LNCaP clone FGC (cell line): ENCODE results near the gene NUP153.

Experiments
- DNase-seq: peaks from one replicate; pipeline ENCODE4 v3.0.0-alpha.2; 2011; ENCODE audit warnings: low read depth
- H3K4me3 ChIP-seq: 2 replicates; pipeline ENCODE4 v1.5.1; 2011; ENCODE audit warnings: mild to moderate bottlenecking, low read depth, low read length, control low read depth
- TF ChIP-seq, protein P1 (sequence below): IDR thresholded peaks from 2 replicates; pipeline ENCODE4 v1.5.1; 2012; ENCODE audit warnings: mild to moderate bottlenecking; ENCODE audit not compliant: control insufficient read depth, insufficient read depth; ENCODE audit errors: extremely low read depth

Gene NUP153

DNA sequence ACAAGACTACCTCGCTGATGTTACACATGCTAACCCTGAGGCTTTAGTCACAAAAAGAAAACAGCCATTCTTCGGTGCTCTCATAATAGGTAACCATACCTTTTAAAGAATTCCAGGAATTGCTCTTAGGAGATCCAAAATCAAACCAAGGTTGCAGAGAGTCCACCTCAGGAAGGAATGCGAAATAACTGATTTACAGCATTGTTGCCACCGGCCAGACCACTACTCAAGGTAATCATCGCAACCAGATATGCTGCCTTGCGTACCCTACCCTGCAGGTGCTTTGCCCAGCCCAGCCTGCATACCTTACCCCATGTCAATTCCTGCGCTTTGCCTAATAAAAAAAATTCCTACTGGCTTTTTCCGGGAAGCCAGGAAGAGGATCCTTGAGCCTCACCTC is 27.0 kb downstream of the NUP153 start:
- H3K4me3 ChIP-seq: no peak overlapping the region
- DNase-seq: no peak
- TF ChIP-seq, protein P1, sequence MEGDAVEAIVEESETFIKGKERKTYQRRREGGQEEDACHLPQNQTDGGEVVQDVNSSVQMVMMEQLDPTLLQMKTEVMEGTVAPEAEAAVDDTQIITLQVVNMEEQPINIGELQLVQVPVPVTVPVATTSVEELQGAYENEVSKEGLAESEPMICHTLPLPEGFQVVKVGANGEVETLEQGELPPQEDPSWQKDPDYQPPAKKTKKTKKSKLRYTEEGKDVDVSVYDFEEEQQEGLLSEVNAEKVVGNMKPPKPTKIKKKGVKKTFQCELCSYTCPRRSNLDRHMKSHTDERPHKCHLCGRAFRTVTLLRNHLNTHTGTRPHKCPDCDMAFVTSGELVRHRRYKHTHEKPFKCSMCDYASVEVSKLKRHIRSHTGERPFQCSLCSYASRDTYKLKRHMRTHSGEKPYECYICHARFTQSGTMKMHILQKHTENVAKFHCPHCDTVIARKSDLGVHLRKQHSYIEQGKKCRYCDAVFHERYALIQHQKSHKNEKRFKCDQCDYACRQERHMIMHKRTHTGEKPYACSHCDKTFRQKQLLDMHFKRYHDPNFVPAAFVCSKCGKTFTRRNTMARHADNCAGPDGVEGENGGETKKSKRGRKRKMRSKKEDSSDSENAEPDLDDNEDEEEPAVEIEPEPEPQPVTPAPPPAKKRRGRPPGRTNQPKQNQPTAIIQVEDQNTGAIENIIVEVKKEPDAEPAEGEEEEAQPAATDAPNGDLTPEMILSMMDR: no peak

DNA sequence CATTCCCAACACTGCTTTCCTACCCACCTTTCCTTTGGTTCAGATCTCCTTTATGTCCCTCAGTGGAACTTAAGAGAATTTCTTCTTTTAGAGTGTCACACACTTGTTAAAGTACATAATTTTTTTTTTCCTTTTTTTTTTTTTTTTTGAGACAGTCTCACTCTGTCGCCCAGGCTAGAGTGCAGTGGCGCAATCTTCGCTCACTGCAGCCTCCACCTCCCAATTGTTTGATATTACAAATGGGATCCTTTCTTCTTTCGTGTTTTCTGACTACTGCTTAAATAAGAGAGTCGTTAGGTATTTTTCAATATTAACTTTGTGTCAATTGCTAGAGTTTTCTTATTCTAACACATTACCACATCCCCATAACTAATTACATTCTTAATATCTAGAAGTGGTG is 29.1 kb downstream of the NUP153 start:
- DNase-seq: no peak
- TF ChIP-seq, protein P1: no peak
- no peak overlapping the region for H3K4me3 ChIP-seq

DNA sequence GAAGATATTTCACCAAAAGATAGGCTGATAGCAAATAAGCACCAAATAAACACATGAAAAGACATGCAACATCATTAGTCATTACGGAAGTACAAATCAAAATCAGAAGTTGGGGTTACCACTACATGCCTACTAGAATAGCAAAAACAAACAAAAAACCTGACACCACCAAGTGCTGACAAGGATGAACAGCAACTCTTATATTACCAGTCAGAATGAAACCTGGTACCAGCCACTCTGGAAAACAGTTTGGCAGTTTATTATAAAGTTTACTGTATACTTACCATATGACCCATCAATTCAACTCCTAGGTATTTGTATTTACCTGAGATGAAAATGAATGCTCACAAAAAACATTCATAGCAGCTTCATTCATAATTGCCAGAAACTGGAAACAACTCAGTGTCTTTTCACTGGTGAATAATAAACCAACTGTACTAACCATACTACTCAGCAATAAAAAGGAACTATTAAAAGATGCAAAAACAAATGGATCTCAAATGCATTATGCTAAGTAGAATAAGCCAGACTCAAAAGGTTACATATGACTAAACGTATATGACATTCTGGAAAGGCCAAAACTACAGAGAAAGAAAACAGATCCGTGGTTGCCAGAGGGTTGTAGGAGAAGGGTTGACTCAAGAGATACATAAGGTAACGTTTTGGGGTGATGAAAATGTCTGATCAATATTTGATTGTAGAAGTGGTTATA is 33.0 kb downstream of the NUP153 start:
- H3K4me3 ChIP-seq: no peak overlapping the region
- no peak for DNase-seq
- TF ChIP-seq, protein P1: no peak

DNA sequence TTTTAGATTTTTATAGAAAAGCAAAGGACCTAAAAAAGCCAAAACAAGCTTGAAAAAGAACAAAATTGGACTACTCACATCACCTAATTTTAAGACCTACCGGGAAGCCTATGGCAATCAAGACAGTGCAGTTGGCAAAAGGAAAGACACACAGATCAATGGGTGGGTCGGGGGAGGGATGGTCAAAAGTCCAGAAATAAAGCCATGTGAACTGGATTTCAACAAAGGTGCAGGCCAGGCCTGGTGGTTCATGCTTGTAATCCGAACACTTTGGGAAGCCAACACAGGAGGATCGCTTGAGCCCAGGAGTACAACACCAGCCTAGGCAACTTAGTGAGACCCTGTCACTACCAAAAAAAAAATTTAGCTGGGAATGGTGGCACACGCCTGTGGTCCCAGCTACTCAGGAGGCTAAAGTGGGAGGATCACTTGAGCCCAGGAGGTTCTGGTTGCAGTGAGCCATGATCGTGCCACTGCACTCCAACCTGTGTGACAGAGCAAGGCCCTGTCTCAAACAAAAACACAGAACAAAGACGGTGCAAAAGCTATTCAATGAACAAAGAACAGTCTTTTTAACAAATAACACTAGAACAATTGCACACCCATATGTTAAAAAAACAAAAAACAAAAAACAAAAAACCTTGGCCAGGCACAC is 34.5 kb downstream of the NUP153 start:
- TF ChIP-seq, protein P1: no peak
- no peak for DNase-seq
- H3K4me3 ChIP-seq: no peak overlapping the region

DNA sequence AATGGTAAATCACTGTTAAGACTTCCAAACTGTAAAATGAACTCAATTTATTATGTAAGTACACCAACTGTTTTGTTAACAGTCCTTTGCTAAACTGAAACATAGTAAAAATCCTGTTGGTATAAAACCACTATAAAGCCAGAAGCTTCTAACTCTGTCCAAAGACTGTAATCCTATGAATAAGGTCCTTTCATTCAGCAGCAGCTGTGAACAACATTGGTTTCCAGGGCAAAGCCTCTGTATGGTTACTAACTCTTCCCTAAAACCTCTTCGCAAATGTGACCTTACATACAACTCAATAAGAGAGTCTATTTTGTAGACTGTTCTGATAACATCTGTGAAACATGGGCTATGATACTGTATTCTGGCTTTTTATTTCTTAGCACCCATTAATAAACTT is 40.1 kb downstream of the NUP153 start:
- DNase-seq: no peak
- H3K4me3 ChIP-seq: no peak overlapping the region
- TF ChIP-seq, protein P1: no peak

DNA sequence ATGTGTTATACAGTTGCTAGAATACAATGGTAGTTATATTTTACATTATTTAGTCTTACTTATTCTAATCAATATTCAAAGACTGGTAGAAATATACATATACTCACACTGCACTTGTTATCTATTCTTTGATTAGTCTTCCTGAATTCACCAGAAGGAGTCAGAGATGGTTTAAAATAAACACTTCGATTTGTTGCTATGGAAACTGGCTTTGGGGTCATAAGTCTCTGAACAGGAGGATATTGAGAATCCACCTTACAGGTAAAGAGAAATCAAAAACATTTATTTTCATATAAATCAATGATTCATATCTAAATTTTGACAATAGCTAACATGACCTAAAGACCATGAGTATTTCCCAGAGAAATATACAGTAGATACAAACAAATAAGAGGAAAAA is 41.6 kb downstream of the NUP153 start:
- H3K4me3 ChIP-seq: no peak overlapping the region
- TF ChIP-seq, protein P1: no peak
- DNase-seq: no peak
